Measurements from ENCODE around the gene GPC6.

The GPC6 gene

GRCh38 chr13:93412676-93413075, 186.1 kb downstream of the GPC6 start:
- Histone ChIP-seq H3K4me1 (ENCODE audit: low read depth, poor library complexity, severe bottlenecking) (peaks cover 12% of the 10 kb centered on the region), H3K4me3 (IDR thresholded peaks at IDR 0.05; ENCODE audit: insufficient read depth, low read depth, low read length) (no peak overlapping the region), H4K20me1 (ENCODE audit: insufficient read depth) (no peaks in the 10 kb centered on the region), H2AFZ (ENCODE audit: low read depth) (no peak overlapping the region), H3K79me2 (ENCODE audit: insufficient read depth, low read depth) (no peaks in the 10 kb centered on the region), H3K27me3 (ENCODE audit: insufficient read depth, low read depth) (no peaks in the 10 kb centered on the region), H3K36me3 (ENCODE audit: insufficient read depth) (no peaks in the 10 kb centered on the region), H3K27ac (no peak overlapping the region), H3K9ac (no peak overlapping the region), H3K4me2 (no peak overlapping the region)
- TF ChIP-seq CTCF (conservative IDR thresholded peaks at IDR 0.05; ENCODE audit: low read depth, low read length): no peak

- H3K27me3 ChIP-seq (ENCODE audit: insufficient read depth, low read depth): no peaks in the 10 kb centered on the region
- H4K20me1 ChIP-seq (ENCODE audit: insufficient read depth): no peaks in the 10 kb centered on the region
- no peaks in the 10 kb centered on the region for H3K79me2 ChIP-seq (ENCODE audit: insufficient read depth, low read depth)
- no peak overlapping the region for H3K27ac ChIP-seq
- H3K4me3 ChIP-seq (IDR thresholded peaks at IDR 0.05; ENCODE audit: insufficient read depth, low read depth, low read length): no peak overlapping the region
- no peak overlapping the region for H2AFZ ChIP-seq (ENCODE audit: low read depth)
- H3K9ac ChIP-seq: no peak overlapping the region
- TF ChIP-seq CTCF (conservative IDR thresholded peaks at IDR 0.05; ENCODE audit: low read depth, low read length): no peak
- H3K36me3 ChIP-seq (ENCODE audit: insufficient read depth): no peaks in the 10 kb centered on the region
- H3K4me1 ChIP-seq (ENCODE audit: low read depth, poor library complexity, severe bottlenecking): peaks cover 12% of the 10 kb centered on the region
- no peak overlapping the region for H3K4me2 ChIP-seq
These were observed 187.5 kb downstream of the GPC6 start for GRCh38 chr13:93413972-93414717.

GRCh38 chr13:93416736-93417355, 190.2 kb downstream of the GPC6 start:
- Histone ChIP-seq H3K4me1 (ENCODE audit: low read depth, poor library complexity, severe bottlenecking) (peaks cover 12% of the 10 kb centered on the region), H2AFZ (ENCODE audit: low read depth) (no peak overlapping the region), H3K36me3 (ENCODE audit: insufficient read depth) (no peaks in the 10 kb centered on the region), H3K79me2 (ENCODE audit: insufficient read depth, low read depth) (no peaks in the 10 kb centered on the region), H3K4me3 (IDR thresholded peaks at IDR 0.05; ENCODE audit: insufficient read depth, low read depth, low read length) (no peak overlapping the region), H3K9ac (no peak overlapping the region), H3K4me2 (no peak overlapping the region), H3K27me3 (ENCODE audit: insufficient read depth, low read depth) (no peaks in the 10 kb centered on the region), H3K27ac (no peak overlapping the region), H4K20me1 (ENCODE audit: insufficient read depth) (no peaks in the 10 kb centered on the region)
- no peak for TF ChIP-seq CTCF (conservative IDR thresholded peaks at IDR 0.05; ENCODE audit: low read depth, low read length)

- H3K4me1 ChIP-seq (ENCODE audit: low read depth, poor library complexity, severe bottlenecking): peaks cover 12% of the 10 kb centered on the region
- H3K4me3 ChIP-seq (IDR thresholded peaks at IDR 0.05; ENCODE audit: insufficient read depth, low read depth, low read length): no peak overlapping the region
These were observed 191.8 kb downstream of the GPC6 start for GRCh38 chr13:93418398-93418797.

More at GRCh38 chr13:93418398-93418797, 191.8 kb downstream of the GPC6 start:
- H3K4me2 ChIP-seq: no peak overlapping the region
- no peaks in the 10 kb centered on the region for H4K20me1 ChIP-seq (ENCODE audit: insufficient read depth)
- H3K27me3 ChIP-seq (ENCODE audit: insufficient read depth, low read depth): no peaks in the 10 kb centered on the region
- H2AFZ ChIP-seq (ENCODE audit: low read depth): no peak overlapping the region
- no peak overlapping the region for H3K27ac ChIP-seq
- no peaks in the 10 kb centered on the region for H3K36me3 ChIP-seq (ENCODE audit: insufficient read depth)
- H3K9ac ChIP-seq: no peak overlapping the region
- TF ChIP-seq CTCF (conservative IDR thresholded peaks at IDR 0.05; ENCODE audit: low read depth, low read length): no peak
- no peaks in the 10 kb centered on the region for H3K79me2 ChIP-seq (ENCODE audit: insufficient read depth, low read depth)
